ENCODE measurements around the gene ZNF500.

ZNF500 gene

DNA sequence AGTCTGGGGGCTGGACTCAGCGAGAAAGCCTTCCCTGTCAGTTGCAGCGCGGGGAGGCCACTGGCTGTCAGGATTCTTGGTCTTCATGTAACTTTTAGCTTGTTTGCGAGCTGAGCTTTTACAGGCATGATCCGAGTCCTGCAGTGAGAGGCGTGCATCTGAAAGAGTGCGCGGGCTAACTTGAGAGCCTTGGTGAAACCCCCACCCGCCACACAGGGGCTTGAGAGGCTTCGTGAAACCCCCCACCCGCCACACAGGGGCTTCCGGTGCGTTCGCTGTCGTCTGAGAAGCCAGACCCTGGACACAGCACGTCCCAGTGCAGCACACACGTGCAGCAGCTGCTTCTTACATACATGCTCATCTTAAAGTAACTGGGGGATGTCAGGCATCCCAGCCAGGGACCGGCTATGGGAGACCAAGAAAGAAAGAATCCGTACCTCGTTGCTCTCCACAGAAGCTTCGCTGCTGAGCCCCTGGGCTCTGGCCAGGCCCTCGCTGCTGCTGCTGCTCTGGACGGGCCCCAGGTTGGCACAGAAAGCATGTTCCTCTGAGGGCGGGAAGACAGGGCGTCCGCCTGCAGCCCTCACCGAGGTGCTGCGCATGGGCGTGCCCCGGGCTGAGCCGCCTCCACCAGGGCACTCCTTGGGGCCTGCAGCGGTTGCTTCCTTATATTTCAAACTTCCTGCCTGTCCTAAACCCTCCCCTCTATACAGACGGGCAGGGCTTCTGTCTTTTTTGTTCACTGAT, 65.8 kb downstream of the ZNF500 start:
- DNase-seq, result no peak

GRCh38 chr16:4700380-4700996, 66.5 kb downstream of the ZNF500 start:
- peak in 1 of 2 experiments; percentile 52 for DNase-seq

GRCh38 chr16:4699046-4699556, 67.9 kb downstream of the ZNF500 start:
- no peak for DNase-seq

- no peak for DNase-seq
Observed at GRCh38 chr16:4698321-4699045, 68.5 kb downstream of the ZNF500 start.

Data from activated T-cell treated with anti-CD3 and anti-CD28 coated beads, Interleukin-2, amount 50 U/mL, for 48 hours (primary cell).